ENCODE results near the gene CREBRF.

DNA sequence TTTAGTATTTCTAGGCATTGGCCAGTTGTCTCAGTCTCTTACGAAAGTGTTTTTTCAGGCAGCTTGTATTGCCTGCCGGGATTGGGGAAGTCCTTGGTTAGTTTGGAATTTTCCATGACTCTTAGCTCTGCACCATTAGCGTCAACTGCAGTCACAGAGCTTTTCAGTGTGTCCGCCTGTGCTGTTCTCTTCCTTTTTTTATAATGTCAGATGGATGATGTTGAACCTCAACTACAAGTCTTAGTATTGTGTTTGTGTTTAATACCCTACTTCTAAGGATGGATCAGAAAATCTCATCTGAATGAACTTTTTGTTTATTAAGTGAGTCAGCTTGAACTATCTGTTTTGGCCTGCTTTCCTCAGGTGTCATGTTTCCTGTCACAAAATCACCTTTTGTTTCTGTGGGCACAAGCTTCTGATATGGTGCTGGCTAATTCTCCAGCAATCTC, 39.5 kb upstream of the CREBRF start:
- TF ChIP-seq, protein P1, sequence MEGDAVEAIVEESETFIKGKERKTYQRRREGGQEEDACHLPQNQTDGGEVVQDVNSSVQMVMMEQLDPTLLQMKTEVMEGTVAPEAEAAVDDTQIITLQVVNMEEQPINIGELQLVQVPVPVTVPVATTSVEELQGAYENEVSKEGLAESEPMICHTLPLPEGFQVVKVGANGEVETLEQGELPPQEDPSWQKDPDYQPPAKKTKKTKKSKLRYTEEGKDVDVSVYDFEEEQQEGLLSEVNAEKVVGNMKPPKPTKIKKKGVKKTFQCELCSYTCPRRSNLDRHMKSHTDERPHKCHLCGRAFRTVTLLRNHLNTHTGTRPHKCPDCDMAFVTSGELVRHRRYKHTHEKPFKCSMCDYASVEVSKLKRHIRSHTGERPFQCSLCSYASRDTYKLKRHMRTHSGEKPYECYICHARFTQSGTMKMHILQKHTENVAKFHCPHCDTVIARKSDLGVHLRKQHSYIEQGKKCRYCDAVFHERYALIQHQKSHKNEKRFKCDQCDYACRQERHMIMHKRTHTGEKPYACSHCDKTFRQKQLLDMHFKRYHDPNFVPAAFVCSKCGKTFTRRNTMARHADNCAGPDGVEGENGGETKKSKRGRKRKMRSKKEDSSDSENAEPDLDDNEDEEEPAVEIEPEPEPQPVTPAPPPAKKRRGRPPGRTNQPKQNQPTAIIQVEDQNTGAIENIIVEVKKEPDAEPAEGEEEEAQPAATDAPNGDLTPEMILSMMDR (IDR thresholded peaks at IDR 0.05; ENCODE audit: poor library complexity) = no peak
- no peak for TF ChIP-seq EZH2 (IDR thresholded peaks at IDR 0.05; ENCODE audit: borderline replicate concordance)
- no peak for TF ChIP-seq EZH2phosphoT487 (IDR thresholded peaks at IDR 0.05; ENCODE audit: low read depth, severe bottlenecking, unreplicated experiment)
